HG03196 (cell line): ENCODE measurements around the gene HMX1.

Source experiments
- ATAC-seq: cut with Tn5 transposase; IDR thresholded peaks from one replicate; pipeline ENCODE4 v1.9.1; 2021; ENCODE audit not compliant: unreplicated experiment

HMX1 gene

DNA sequence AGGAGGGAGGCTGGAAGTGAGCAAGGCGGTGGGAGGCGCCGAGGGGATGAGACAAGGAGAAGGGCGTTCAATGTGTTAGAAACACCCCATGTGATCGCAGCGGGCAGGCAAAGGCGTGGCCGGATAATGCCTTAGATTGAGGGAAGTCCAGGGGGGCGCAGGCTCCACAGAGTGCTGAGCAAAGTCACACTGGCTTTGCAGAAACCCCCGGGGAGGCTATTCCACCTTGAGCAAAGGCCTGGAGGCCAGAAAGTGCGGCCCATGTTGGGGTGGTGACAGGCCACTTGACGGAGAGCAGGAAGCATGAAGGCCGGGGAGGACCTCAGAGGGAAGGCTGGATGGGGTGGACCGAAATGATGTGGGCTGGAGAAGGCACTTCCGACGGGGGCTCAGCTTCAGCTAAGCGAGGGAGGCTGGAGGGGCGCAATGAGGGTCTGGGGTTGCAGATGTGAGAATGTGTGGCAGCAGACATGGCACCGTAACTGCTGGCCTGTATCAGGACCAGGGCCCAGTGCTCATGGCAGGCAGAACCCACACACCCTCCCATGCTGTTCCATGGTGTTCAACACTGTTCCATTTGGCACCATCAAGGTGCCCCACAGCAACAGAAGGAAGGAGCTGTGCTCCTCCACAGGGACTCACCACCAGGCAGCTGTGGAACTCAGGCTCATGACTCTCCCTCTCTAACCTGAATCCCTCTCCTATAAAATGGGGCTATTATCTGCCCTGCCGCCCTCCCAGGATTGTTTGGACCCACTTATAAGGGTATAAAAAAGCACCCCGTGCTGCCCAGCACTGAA lies 50.3 kb downstream of the HMX1 start:
- no peak for ATAC-seq

GRCh38 chr4:8820178-8821102 lies 51.2 kb downstream of the HMX1 start:
- ATAC-seq: no peak

DNA sequence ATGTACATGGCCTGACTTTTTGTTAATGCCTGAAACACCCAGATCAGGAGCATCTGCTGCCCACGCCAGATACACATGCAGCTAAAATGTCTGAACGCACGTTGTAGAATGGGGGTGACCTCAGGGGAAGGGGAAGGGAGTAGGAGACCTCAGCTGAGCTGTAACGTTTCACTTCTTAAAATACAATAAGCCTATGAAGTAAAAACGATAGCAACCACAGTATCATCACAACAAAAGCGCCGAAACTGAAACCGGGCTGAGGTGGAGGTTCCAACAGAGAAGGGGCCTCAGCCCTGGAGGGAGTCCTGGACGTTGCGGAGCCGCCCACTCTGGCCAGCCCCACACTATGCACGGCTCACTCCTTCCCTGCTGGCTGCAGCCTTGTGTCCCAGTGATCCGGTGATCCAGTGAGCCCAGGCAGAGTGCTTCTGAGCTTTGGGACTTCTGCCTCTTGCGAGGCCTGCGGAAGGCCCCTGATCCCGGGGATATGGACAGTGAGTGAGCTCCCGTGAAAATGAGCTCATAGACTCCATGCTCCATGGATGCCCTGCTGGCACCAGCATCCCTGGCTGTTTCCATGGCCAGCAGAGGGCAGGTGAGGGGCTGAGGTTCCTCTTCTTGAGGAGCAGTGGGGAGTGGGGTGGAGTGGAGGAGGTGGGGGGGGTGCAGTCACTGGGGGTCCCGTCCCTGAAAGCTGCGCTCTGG lies 52.0 kb downstream of the HMX1 start:
- no peak for ATAC-seq

GRCh38 chr4:8819019-8819418 lies 52.6 kb downstream of the HMX1 start:
- ATAC-seq: no peak

GRCh38 chr4:8818063-8818881 lies 53.4 kb downstream of the HMX1 start:
- ATAC-seq: no peak

- no peak for ATAC-seq
Observed at GRCh38 chr4:8817813-8818062, 53.9 kb downstream of the HMX1 start.

DNA sequence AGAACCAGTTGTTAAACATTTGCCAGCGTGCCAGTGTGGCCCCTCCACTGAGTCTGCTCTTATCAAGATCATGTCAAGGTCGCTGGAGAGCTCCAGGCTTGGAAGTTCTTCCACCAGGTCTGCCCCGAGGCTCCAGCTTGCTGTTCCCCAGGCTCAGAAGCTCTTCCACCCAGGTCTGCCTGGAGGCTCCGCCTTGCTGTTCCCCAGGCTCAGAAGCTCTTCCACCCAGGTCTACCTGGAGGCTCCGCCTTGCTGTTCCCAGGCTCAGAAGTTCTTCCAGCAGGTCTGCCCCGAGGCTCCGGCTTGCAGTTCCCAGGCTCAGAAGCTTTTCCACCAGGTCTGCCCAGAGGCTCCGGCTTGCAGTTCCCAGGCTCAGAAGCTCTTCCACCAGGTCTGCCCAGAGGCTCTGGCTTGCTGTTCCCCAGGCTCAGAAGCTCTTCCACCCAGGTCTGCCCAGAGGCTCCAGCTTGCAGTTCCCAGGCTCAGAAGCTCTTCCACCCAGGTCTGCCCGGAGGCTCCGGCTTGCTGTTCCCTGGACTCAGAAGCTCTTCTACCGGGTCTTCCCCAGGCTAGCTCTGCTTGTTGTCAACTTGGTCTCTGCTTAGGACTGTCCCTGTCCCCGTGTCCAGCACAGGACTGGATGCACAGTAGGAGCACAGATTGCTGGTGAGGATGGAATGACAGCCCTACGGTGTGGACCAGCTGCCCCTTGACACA lies 54.4 kb downstream of the HMX1 start:
- ATAC-seq: no peak
